Tibial nerve (tissue), 3 donors: ENCODE data around the gene SMARCA2.

Experiments used
- POLR2A ChIP-seq, 2 donors: fragments of 450-650 bp; IDR thresholded peaks; one replicate each; pipeline ENCODE4 v1.6.1; 2017; ENCODE audit warnings: antibody characterized with exemption in 2 of 2, mild to moderate bottlenecking in 2 of 2, moderate library complexity in 2 of 2
- TF ChIP-seq, protein P1 (sequence below), 5 experiments: fragments of 200-600 bp in 3 of 5; fragments of 450-650 bp in 2 of 5; sonication (generic) in 3 of 5; IDR thresholded peaks; one replicate each; pipeline ENCODE4 v1.5.1; 2016 to 2019; ENCODE audit warnings: antibody characterized with exemption in 5 of 5, mild to moderate bottlenecking in 3 of 5, moderate library complexity in 2 of 5

DNA sequence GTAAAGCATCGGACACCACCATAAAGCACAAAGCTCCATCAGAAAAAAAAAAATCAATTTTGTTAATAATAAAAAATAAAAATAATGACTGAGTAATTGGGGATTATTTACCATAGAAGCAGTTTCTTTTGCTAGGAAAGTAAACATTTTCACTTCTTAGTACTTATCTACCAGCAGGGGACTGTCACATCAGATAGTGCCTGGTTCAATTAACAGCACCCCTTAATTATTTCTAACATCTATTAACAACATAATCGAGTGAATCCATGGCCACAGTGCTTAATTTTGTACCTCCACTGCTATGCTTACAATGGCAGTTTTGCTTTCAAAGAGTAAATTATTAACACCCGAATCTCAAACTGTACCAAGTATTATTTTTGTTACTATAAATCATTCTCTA is 221.7 kb downstream of the SMARCA2 start:
- TF ChIP-seq, protein P1, sequence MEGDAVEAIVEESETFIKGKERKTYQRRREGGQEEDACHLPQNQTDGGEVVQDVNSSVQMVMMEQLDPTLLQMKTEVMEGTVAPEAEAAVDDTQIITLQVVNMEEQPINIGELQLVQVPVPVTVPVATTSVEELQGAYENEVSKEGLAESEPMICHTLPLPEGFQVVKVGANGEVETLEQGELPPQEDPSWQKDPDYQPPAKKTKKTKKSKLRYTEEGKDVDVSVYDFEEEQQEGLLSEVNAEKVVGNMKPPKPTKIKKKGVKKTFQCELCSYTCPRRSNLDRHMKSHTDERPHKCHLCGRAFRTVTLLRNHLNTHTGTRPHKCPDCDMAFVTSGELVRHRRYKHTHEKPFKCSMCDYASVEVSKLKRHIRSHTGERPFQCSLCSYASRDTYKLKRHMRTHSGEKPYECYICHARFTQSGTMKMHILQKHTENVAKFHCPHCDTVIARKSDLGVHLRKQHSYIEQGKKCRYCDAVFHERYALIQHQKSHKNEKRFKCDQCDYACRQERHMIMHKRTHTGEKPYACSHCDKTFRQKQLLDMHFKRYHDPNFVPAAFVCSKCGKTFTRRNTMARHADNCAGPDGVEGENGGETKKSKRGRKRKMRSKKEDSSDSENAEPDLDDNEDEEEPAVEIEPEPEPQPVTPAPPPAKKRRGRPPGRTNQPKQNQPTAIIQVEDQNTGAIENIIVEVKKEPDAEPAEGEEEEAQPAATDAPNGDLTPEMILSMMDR (IDR thresholded peaks at IDR 0.05): no peak
- TF ChIP-seq POLR2A (IDR thresholded peaks at IDR 0.05): no peak
